ENCODE data around the gene SLIT3.

SLIT3 gene

DNA sequence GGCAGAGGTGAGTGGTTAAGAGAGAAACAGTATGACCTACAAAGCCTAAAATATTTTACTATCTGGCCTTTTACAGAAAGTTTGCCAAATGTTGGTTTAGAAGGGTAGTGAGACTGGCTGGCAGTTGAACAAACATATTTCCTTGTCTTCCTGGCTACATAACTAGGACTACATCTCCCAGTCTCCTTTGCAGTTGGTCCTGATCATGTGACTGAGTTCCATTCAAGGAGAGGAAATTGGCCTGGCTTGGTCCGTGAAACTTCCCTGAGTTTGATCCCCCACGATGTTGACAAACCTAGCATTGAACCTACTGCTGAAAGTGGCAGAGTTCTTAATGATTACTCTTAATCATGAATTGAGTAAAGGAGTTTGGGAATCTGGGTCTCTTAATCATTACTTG, 280.8 kb downstream of the SLIT3 start:
- DNase-seq = no peak

DNA sequence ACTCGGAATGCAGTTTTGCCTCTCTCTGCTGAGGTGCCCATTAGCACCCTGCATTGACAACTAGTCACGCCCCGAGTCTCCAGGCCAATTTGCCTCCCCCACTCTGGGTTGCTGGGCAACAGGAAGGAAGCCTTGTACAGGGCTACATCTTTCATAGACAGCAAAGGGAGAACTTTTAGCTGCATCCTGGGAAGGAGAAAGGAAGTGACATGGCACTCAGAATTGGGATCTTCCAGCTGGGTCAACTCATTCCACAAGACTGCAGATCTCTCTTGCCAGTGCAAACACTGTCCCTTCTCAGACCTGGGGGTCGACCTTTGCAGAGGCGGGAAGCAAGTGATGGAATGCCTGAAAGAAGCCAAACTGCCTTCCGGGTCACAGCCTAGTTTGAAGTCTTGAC, 282.0 kb downstream of the SLIT3 start:
- no peak for DNase-seq

GRCh38 chr5:169015991-169016390, 284.9 kb downstream of the SLIT3 start:
- DNase-seq = no peak

- DNase-seq = no peak
These were observed 287.1 kb downstream of the SLIT3 start for GRCh38 chr5:169013846-169014245.

GRCh38 chr5:169013208-169013728, 287.7 kb downstream of the SLIT3 start:
- DNase-seq = no peak

- DNase-seq = no peak
These were observed 288.5 kb downstream of the SLIT3 start for GRCh38 chr5:169012450-169012849.

GRCh38 chr5:169011451-169011850, 289.5 kb downstream of the SLIT3 start:
- DNase-seq = no peak

- DNase-seq = no peak
These were observed 289.9 kb downstream of the SLIT3 start for GRCh38 chr5:169011009-169011408.

- DNase-seq = no peak
These were observed 291.8 kb downstream of the SLIT3 start for GRCh38 chr5:169009123-169009522.

DNA sequence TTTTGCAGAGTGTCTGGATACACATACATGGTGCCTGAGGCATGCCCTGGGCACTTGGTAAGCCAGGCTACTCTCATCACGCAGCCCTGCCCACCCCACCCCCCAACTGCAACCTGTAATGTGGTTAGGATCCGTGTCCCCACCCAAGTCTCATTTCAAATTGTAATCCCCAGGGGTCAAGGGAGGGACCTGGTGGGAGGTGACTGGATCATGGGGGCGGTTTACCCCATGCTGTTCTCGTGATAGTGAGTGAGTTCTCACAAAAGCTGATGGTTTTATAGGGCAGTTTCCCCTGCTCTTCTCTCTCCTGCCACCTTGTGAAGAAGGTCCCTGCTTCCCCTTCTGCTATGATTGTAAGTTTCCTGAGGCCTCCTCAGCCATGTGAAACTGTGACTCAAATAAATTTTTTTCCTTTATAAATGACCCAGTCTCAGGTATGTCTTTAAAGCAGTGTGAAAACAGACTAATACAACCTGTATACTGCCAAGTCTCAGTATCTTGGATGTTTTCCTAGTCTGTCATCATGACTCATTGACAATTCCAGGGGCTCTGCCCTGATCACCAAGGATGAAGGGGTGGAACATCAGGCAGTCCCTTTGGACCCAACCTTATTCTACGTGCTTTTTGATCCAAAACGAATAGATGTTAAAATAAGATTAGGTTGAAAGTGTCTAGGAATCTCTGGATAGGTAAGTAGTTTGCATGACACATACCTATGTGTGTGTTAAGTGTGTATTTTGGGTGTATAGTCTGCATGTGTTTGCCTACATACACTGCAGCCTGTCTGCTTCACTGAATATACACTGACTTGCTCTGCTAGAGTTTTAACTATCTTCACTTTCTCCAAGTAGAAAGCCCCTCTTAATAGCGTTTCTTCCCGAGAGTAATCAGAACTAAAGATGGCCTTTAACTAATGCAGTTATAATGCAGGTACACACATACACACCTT, 293.8 kb downstream of the SLIT3 start:
- no peak for DNase-seq

GRCh38 chr5:169004551-169004950, 296.4 kb downstream of the SLIT3 start:
- DNase-seq = no peak

GRCh38 chr5:169003721-169004541, 297.0 kb downstream of the SLIT3 start:
- DNase-seq = no peak

DNA sequence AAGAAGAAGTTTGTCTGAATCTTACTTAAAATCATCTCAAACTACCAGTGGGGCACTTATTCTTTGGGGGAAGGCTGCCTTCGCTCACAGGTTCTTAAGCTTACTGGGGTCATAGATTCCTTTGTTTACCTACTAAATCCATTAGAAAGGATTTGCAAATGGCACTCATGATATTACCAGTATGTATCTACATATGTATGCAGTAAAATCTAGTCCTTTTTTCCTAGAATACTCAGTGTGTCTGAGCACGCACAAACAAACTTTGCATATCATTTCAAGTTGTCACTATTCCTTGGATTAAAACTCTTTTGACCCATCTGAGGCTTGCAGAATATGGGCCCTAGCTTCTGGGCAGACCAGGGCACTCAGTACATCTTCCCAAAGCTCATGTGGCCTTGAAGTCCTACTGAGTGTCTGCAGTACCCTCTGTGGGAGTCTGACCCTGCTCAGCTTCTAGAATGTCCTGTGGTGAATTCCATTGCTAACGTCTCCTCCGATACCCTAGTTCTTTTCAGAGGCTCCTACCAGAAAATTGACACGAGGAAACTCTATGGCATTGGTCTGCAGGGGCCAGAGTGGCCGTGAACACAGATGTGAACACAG, 297.9 kb downstream of the SLIT3 start:
- DNase-seq = no peak

DNA sequence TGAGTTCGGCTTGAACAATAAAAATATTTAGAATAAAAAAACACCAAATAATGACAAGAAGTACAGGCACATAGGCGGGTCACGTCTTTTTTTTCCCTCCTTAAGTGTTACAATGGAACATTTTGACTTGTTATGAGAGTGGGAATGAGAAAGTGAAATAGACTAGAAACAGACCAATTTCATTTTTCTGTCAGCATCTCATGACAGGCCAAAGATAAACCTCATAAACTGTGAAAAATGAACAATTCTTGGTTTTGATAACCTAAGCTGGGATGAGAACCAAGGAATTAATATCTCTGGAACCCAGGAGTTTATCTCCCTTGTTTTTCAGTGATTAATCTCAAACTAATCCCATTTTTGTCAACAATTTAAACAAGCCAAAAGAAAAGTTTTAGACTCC, 299.5 kb downstream of the SLIT3 start:
- DNase-seq = no peak

DNA sequence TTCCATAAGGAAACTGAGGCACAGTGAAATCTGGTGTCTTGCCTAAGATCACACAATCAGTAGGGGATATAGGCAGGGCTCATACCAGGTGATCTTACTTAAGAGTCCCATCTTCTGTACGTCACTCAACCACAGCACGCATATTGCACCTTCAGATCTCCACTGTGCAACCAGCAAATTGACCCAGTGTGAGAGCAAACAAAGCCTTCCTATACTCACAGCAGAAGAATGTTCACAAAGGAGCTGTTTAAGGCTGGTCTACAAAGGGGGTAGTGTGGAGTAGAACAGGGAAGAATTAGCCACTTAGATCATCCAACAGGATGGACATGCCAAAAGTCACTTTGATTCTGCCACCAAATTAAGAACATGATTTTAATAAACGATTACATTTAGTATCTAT, 305.9 kb downstream of the SLIT3 start:
- DNase-seq = no peak

- DNase-seq = no peak
These were observed 308.3 kb downstream of the SLIT3 start for GRCh38 chr5:168992687-168993086.

DNA sequence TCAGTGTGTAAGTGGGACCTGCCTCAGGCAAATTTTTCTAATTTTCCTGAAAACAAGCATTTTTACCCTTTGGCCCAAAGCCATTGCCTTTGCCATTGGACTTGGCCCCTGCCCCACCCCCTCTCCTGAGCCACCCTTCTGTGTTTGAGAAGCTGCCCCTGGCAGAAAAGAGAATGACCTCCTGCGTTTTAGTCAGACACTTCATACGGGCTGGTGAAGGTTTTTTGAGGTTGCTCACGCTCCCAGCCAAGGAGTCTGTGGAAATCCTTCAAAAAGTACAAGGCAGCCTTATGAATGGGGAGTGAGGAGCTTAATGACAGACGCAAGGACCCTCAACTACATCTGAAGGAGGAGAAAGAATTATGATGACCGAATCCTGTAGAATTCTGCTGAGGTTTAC, 308.9 kb downstream of the SLIT3 start:
- no peak for DNase-seq

DNA sequence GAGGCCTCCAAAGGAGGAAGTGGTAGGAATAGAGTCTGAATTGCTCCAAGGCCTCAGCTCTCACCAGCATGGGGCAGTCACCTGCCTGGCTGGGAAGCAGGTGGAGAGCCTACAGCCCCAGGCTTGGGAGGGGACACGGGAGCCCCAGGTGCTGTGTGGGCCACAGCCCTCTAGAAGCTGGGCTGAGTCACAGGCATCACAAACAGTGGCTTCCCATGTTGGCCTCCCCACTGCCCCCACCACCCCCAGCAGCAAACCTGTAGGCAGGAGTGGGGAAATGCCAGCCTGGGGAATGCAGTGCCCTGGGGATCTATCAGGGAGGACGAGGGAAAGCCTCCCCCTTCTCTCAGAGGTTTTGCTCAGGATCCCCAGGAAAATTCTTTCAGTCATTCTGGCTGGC, 309.6 kb downstream of the SLIT3 start:
- DNase-seq = no peak

- DNase-seq = no peak
These were observed 310.3 kb downstream of the SLIT3 start for GRCh38 chr5:168990679-168991078.

DNA sequence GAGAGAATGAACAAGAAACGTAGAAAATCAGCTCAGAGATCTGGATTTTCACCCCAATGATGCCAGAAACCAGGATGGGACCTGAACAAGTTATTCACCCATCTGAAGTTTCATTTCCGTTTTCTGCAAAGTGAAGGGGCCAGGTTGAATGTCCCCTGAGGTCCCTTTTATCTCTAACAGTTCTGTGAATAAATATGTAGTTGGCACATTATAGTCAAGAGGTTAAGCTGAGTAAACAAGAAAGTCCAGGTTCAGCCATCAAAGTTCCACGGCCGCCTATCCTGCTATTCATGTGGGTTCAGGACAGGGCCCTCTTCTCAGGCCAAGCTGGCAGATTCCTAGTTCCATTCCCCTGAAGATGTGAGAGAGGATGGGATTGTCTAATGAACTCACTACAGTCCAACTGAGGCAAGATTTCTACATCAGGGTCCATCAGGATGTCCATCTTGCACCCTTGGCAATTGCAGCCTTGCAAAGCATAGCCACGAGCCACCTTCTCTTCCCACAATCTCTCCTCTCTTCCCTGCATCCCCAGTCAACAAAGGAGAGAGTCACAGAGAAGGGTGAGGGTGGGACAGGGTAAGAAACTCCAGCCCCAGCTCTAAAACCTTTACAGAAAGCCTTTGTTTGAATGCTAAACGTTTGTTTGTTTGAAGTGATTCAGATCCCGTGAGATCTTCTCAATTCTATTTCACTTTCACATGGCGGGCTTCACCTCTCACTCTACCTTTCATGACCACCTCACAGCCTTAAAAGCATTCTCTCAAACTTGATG, 311.0 kb downstream of the SLIT3 start:
- DNase-seq = no peak

DNA sequence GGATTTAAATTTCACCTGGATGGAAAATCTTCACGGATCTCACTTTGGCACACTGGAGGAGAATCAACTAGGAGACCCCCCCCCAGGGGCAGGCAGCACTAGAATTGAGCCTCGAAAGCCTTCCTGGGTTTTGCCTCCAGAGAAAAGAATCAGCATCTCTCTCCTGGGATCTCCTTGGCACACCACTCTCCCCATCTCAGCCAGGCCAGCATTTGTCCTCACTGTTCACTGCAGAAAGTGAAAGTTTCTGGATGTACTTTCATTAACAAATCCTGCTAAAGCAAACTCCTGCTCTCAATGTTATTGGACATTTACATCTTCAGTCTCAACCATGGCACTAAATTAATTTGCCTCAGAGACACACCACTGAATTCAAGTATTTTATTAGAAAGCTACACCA, 312.2 kb downstream of the SLIT3 start:
- DNase-seq = no peak

DNA sequence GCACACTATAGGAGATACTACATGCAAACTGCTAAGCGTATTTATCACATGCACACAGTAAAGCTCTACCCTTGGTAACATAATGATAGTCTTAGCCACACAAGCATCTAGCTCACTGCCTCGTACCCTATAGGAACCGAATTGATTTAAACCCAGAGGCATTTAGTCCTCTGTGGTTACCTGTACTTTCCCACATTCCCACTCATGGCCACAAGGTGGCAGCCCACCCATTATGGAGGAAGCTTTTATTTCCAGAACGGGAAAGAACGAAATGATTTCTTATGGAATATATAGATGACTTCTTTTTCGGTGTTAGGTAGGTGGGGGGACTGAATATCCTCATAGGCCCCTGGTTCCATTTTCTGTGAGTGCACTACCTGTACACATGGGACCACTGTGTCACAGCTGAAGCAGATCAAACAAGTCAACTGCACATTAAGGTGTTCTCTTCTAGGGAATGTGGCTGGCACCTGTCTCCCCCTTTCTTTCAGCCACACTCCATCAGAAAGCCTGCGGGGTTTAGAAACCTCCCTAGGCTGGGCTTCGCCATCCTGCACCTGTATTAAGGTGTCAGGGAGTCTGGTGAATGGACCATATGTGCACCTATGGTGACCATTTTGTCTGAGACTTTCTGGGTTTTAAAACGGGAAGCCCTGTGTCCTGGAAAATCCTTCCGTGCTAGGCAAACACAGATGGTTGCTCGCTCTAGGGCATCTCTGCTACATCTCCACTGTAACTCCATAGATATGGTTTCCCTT, 313.2 kb downstream of the SLIT3 start:
- DNase-seq = no peak

Measured in NCI-H1436 treated with DMSO at 0.1 percent for 48 hours (cell line).